Loucy (cell line): ENCODE results near the gene GRB10.

ENCODE experiments used
- H2AFZ ChIP-seq: fragments of 200-600 bp; sonication (generic); 2 replicates; pipeline ENCODE4 v1.6.0; 2016; ENCODE audit warnings: antibody characterized with exemption, mild to moderate bottlenecking, low read length, moderate library complexity
- H3F3A ChIP-seq: fragments of 200-600 bp; 2 replicates; pipeline ENCODE4 v1.6.0; 2016; ENCODE audit warnings: antibody characterized with exemption, low read depth, mild to moderate bottlenecking
- H3K27me3 ChIP-seq: fragments of 200-600 bp; sonication (generic); 2 replicates; pipeline ENCODE4 v1.6.1; 2014; ENCODE audit warnings: low read length, mild to moderate bottlenecking; ENCODE audit not compliant: insufficient read depth, poor library complexity, severe bottlenecking
- H3K36me3 ChIP-seq: fragments of 200-600 bp; sonication (generic); 2 replicates; pipeline ENCODE4 v1.6.1; 2016; ENCODE audit warnings: low read length; ENCODE audit not compliant: insufficient read depth
- H3K4me1 ChIP-seq: fragments of 200-600 bp; sonication (generic); 2 replicates; pipeline ENCODE4 v1.5.1; 2014; ENCODE audit warnings: low read length, mild to moderate bottlenecking; ENCODE audit not compliant: insufficient read depth, poor library complexity, severe bottlenecking
- H3K4me2 ChIP-seq: fragments of 200-600 bp; sonication (generic); 2 replicates; pipeline ENCODE4 v1.6.0; 2014; ENCODE audit warnings: antibody characterized with exemption, low read length, low read depth, mild to moderate bottlenecking; ENCODE audit not compliant: poor library complexity, severe bottlenecking
- H3K4me3 ChIP-seq: fragments of 200-600 bp; sonication (generic); 2 replicates; pipeline ENCODE4 v1.5.1; 2014; ENCODE audit warnings: low read length, mild to moderate bottlenecking, mixed read lengths; ENCODE audit not compliant: poor library complexity, severe bottlenecking
- H3K79me2 ChIP-seq: fragments of 200-600 bp; sonication (generic); 2 replicates; pipeline ENCODE4 v1.6.1; 2014; ENCODE audit warnings: low read length; ENCODE audit not compliant: insufficient read depth
- H3K9ac ChIP-seq: fragments of 200-600 bp; sonication (generic); 2 replicates; pipeline ENCODE4 v1.6.0; 2014; ENCODE audit warnings: mild to moderate bottlenecking, low read depth, low read length, moderate library complexity; ENCODE audit not compliant: poor library complexity, severe bottlenecking
- H3K9me2 ChIP-seq: fragments of 200-600 bp; sonication (generic); replicated peaks from 2 replicates; pipeline ENCODE4 v1.6.1; 2016; ENCODE audit warnings: low read depth, low read length, mixed read lengths
- H3K9me3 ChIP-seq: fragments of 200-600 bp; sonication (generic); 2 replicates; pipeline ENCODE4 v1.6.1; 2014; ENCODE audit warnings: mild to moderate bottlenecking, antibody characterized with exemption, low read length, low read depth; ENCODE audit not compliant: insufficient read depth
- H4K20me1 ChIP-seq: fragments of 200-600 bp; sonication (generic); 2 replicates; pipeline ENCODE4 v1.6.0; 2014; ENCODE audit warnings: antibody characterized with exemption, low read length, mild to moderate bottlenecking; ENCODE audit not compliant: insufficient read depth, poor library complexity, severe bottlenecking
- EZH2phosphoT487 ChIP-seq: fragments of 200-600 bp; IDR thresholded peaks from 2 replicates; pipeline ENCODE4 v1.6.1; 2018; ENCODE audit warnings: antibody characterized with exemption, mild to moderate bottlenecking, moderate library complexity, borderline replicate concordance
- TF ChIP-seq, protein P1 (sequence below): fragments of 200-600 bp; sonication (generic); conservative IDR thresholded peaks from 2 replicates; pipeline ENCODE4 v1.5.1; 2014; ENCODE audit warnings: mild to moderate bottlenecking, antibody characterized with exemption, low read length

GRB10 gene

GRCh38 chr7:50733552-50733951 is 49.1 kb downstream of the GRB10 start:
- H3K4me1 ChIP-seq, result no peaks in the 10 kb centered on the region

GRCh38 chr7:50731703-50732582 is 50.8 kb downstream of the GRB10 start:
- no peak overlapping the region for H3K4me3 ChIP-seq
- no peaks in the 10 kb centered on the region for H3K9me3 ChIP-seq
- H3K27me3 ChIP-seq, result no peaks in the 10 kb centered on the region
- H3K9ac ChIP-seq, result no peak overlapping the region
- H4K20me1 ChIP-seq, result no peaks in the 10 kb centered on the region
- TF ChIP-seq EZH2phosphoT487, result no peak
- TF ChIP-seq, protein P1, sequence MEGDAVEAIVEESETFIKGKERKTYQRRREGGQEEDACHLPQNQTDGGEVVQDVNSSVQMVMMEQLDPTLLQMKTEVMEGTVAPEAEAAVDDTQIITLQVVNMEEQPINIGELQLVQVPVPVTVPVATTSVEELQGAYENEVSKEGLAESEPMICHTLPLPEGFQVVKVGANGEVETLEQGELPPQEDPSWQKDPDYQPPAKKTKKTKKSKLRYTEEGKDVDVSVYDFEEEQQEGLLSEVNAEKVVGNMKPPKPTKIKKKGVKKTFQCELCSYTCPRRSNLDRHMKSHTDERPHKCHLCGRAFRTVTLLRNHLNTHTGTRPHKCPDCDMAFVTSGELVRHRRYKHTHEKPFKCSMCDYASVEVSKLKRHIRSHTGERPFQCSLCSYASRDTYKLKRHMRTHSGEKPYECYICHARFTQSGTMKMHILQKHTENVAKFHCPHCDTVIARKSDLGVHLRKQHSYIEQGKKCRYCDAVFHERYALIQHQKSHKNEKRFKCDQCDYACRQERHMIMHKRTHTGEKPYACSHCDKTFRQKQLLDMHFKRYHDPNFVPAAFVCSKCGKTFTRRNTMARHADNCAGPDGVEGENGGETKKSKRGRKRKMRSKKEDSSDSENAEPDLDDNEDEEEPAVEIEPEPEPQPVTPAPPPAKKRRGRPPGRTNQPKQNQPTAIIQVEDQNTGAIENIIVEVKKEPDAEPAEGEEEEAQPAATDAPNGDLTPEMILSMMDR, result no peak
- H3K36me3 ChIP-seq, result no peaks in the 10 kb centered on the region
- H3F3A ChIP-seq, result no peaks in the 10 kb centered on the region
- no peaks in the 10 kb centered on the region for H3K4me1 ChIP-seq
- H3K9me2 ChIP-seq, result no peaks in the 10 kb centered on the region
- H2AFZ ChIP-seq, result no peak overlapping the region
- no peaks in the 10 kb centered on the region for H3K79me2 ChIP-seq
- H3K4me2 ChIP-seq, result no peak overlapping the region

More at GRCh38 chr7:50733552-50733951, 49.1 kb downstream of the GRB10 start:
- Histone ChIP-seq H3K4me2 (no peak overlapping the region), H4K20me1 (no peaks in the 10 kb centered on the region), H3K4me3 (no peak overlapping the region), H3K36me3 (no peaks in the 10 kb centered on the region), H3F3A (no peaks in the 10 kb centered on the region), H3K79me2 (no peaks in the 10 kb centered on the region), H3K9me3 (no peaks in the 10 kb centered on the region), H3K9ac (no peak overlapping the region), H3K27me3 (no peaks in the 10 kb centered on the region), H2AFZ (no peak overlapping the region), H3K9me2 (no peaks in the 10 kb centered on the region)
- TF ChIP-seq EZH2phosphoT487, result no peak
- TF ChIP-seq, protein P1, result no peak

GRCh38 chr7:50730446-50731400 is 52.0 kb downstream of the GRB10 start:
- H3F3A ChIP-seq, result no peaks in the 10 kb centered on the region
- no peak overlapping the region for H2AFZ ChIP-seq
- no peaks in the 10 kb centered on the region for H3K36me3 ChIP-seq
- H3K27me3 ChIP-seq, result no peaks in the 10 kb centered on the region
- no peaks in the 10 kb centered on the region for H3K9me2 ChIP-seq
- TF ChIP-seq, protein P1, result no peak
- no peak for TF ChIP-seq EZH2phosphoT487
- no peaks in the 10 kb centered on the region for H3K9me3 ChIP-seq
- no peaks in the 10 kb centered on the region for H4K20me1 ChIP-seq
- no peak overlapping the region for H3K4me3 ChIP-seq
- no peaks in the 10 kb centered on the region for H3K4me1 ChIP-seq
- H3K79me2 ChIP-seq, result no peaks in the 10 kb centered on the region
- H3K9ac ChIP-seq, result no peak overlapping the region
- no peak overlapping the region for H3K4me2 ChIP-seq
